Measurements from ENCODE around the gene COG5. TPM values are rescaled to one million over a fixed set of nuclear protein-coding genes. Genes with fewer than 3 reads are reported as not detected.

Gene COG5
- total and polyA plus RNA-seq, 2 experiments from 2014 or later: 15.8 to 53.5 TPM

GRCh38 chr7:107330478-107330877 lies 233.2 kb downstream of the COG5 start:
- Histone ChIP-seq H3K9me2 (replicated peaks; ENCODE audit: insufficient read depth) (no peaks in the 10 kb centered on the region), H2AFZ (no peak overlapping the region), H3K4me2 (no peak overlapping the region), H3K36me3 (replicated peaks; ENCODE audit: insufficient read depth, low read depth) (no peaks in the 10 kb centered on the region), H3K27ac (no peak overlapping the region), H4K20me1 (ENCODE audit: insufficient read depth, poor library complexity, severe bottlenecking) (no peaks in the 10 kb centered on the region), H3K4me3 (no peak overlapping the region), H3K9me3 (ENCODE audit: low read depth) (no peaks in the 10 kb centered on the region), H3K27me3 (no peaks in the 10 kb centered on the region), H3K79me2 (no peaks in the 10 kb centered on the region), H3K4me1 (ENCODE audit: insufficient read depth) (no peaks in the 10 kb centered on the region)
- no peak for DNase-seq (ENCODE audit: low spot score)
- TF ChIP-seq EZH2 (IDR thresholded peaks at IDR 0.05; ENCODE audit: borderline replicate concordance): no peak
- TF ChIP-seq CTCF (IDR thresholded peaks at IDR 0.05; ENCODE audit: poor library complexity): no peak
- TF ChIP-seq EZH2phosphoT487 (IDR thresholded peaks at IDR 0.05; ENCODE audit: low read depth, severe bottlenecking, unreplicated experiment): no peak

DNA sequence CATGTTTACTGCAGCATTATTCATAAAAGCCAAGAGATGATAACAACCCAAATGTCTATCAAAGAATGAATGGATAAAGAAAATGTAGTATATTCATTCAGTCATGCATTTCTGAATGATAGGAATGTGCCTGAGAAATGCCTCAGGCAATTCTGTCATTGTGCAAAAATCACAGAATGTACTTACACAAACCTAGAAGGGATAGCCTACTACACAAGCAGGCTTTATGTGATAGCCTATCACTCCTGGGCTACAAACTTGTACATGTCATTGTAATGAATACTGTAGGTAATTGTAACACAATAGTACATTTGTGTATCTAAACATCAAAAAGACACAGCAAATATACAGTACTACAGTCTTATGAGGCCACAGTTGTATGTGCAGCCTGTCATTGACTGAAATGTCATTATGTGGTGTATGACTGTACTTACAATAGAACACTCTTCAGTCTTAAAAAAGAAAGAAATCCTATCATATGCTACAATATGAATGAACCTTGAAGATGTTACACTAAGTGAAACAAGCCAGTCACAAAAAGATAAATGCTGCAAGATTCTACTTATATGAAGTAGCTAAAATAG lies 235.6 kb downstream of the COG5 start:
- no peak for DNase-seq (ENCODE audit: low spot score)

DNA sequence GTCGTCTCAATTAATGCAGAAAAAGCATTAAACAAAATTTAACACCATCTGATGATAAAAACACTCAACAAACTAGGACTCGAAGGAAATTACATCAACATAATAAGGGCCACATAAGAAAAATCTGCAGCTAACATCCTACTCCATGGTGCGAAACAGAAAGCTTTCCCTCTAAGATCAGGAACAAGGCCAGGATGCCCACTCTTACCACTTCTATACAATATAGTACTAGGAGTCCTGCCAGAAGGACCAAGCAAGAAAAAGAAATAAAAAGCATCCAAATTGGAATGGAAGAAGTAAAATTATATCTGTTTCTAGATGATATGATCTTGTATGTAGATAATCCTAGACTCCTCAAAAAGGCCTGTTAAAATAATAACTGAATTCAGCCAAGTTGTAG lies 237.7 kb downstream of the COG5 start:
- no peaks in the 10 kb centered on the region for H3K9me3 ChIP-seq (ENCODE audit: low read depth)
- no peaks in the 10 kb centered on the region for H3K27me3 ChIP-seq
- DNase-seq (ENCODE audit: low spot score): no peak
- no peak overlapping the region for H3K4me3 ChIP-seq
- H4K20me1 ChIP-seq (ENCODE audit: insufficient read depth, poor library complexity, severe bottlenecking): no peaks in the 10 kb centered on the region
- WGBS (ENCODE audit: low lambda C conversion rate, missing lambda C conversion rate): 95% methylated on average over 3 of the region's 3 CpGs
- no peak overlapping the region for H3K27ac ChIP-seq
- no peaks in the 10 kb centered on the region for H3K79me2 ChIP-seq
- TF ChIP-seq CTCF (IDR thresholded peaks at IDR 0.05; ENCODE audit: poor library complexity) (no peak), EZH2 (IDR thresholded peaks at IDR 0.05; ENCODE audit: borderline replicate concordance) (no peak), EZH2phosphoT487 (IDR thresholded peaks at IDR 0.05; ENCODE audit: low read depth, severe bottlenecking, unreplicated experiment) (no peak)
- H3K4me1 ChIP-seq (ENCODE audit: insufficient read depth): no peaks in the 10 kb centered on the region
- H3K9me2 ChIP-seq (replicated peaks; ENCODE audit: insufficient read depth): no peaks in the 10 kb centered on the region
- no peak overlapping the region for H2AFZ ChIP-seq
- no peak overlapping the region for H3K4me2 ChIP-seq
- no peaks in the 10 kb centered on the region for H3K36me3 ChIP-seq (replicated peaks; ENCODE audit: insufficient read depth, low read depth)

More for the DNA sequence above, 235.6 kb downstream of the COG5 start:
- Histone ChIP-seq H3K4me3 (no peak overlapping the region), H3K4me1 (ENCODE audit: insufficient read depth) (no peaks in the 10 kb centered on the region), H2AFZ (no peak overlapping the region), H3K79me2 (no peaks in the 10 kb centered on the region), H3K27me3 (no peaks in the 10 kb centered on the region), H3K36me3 (replicated peaks; ENCODE audit: insufficient read depth, low read depth) (no peaks in the 10 kb centered on the region), H3K4me2 (no peak overlapping the region), H3K27ac (no peak overlapping the region), H3K9me3 (ENCODE audit: low read depth) (no peaks in the 10 kb centered on the region), H4K20me1 (ENCODE audit: insufficient read depth, poor library complexity, severe bottlenecking) (no peaks in the 10 kb centered on the region), H3K9me2 (replicated peaks; ENCODE audit: insufficient read depth) (no peaks in the 10 kb centered on the region)
- TF ChIP-seq EZH2 (IDR thresholded peaks at IDR 0.05; ENCODE audit: borderline replicate concordance) (no peak), CTCF (IDR thresholded peaks at IDR 0.05; ENCODE audit: poor library complexity) (no peak), EZH2phosphoT487 (IDR thresholded peaks at IDR 0.05; ENCODE audit: low read depth, severe bottlenecking, unreplicated experiment) (no peak)

- Histone ChIP-seq H3K27me3 (no peaks in the 10 kb centered on the region), H3K9me3 (ENCODE audit: low read depth) (no peaks in the 10 kb centered on the region), H3K4me2 (no peak overlapping the region), H2AFZ (no peak overlapping the region), H3K27ac (no peak overlapping the region), H4K20me1 (ENCODE audit: insufficient read depth, poor library complexity, severe bottlenecking) (no peaks in the 10 kb centered on the region), H3K36me3 (replicated peaks; ENCODE audit: insufficient read depth, low read depth) (no peaks in the 10 kb centered on the region), H3K79me2 (no peaks in the 10 kb centered on the region), H3K4me3 (no peak overlapping the region), H3K9me2 (replicated peaks; ENCODE audit: insufficient read depth) (no peaks in the 10 kb centered on the region), H3K4me1 (ENCODE audit: insufficient read depth) (no peaks in the 10 kb centered on the region)
- no peak for TF ChIP-seq EZH2phosphoT487 (IDR thresholded peaks at IDR 0.05; ENCODE audit: low read depth, severe bottlenecking, unreplicated experiment)
- no peak for TF ChIP-seq CTCF (IDR thresholded peaks at IDR 0.05; ENCODE audit: poor library complexity)
- no peak for TF ChIP-seq EZH2 (IDR thresholded peaks at IDR 0.05; ENCODE audit: borderline replicate concordance)
- WGBS (ENCODE audit: low lambda C conversion rate, missing lambda C conversion rate): 88% methylated on average over 1 of the region's 1 CpG
- DNase-seq (ENCODE audit: low spot score): no peak
These were observed 241.7 kb downstream of the COG5 start for GRCh38 chr7:107322015-107322414.
